CD4-positive, alpha-beta T cell (primary cell): ENCODE data around the gene AMZ1. TPM values are rescaled to one million over a fixed set of nuclear protein-coding genes. Genes with fewer than 3 reads are reported as not detected.
"Not testable (repeated sequence)": the region's sequence is repeated elsewhere in the genome, so short reads cannot be mapped to it uniquely, and the experiment has no call there.

ENCODE experiments used
- ATAC-seq: fragments of 200-7000 bp; cut with Tn5 transposase; one replicate; pipeline ENCODE4 v1.10.0; 2022; ENCODE audit warnings: mild to moderate bottlenecking; ENCODE audit not compliant: poor library complexity
- CTCF ChIA-PET: fragments of 350-600 bp; sonication (Branson Sonifier 250); formaldehyde crosslinking; loops from one replicate; lab custom pipeline; 2021; ENCODE audit warnings: antibody characterized with exemption, inconsistent platforms; lab: Charles Lee
- POLR2A ChIA-PET: fragments of 350-600 bp; sonication (Branson Sonifier 250); formaldehyde crosslinking; loops from one replicate; lab custom pipeline; 2021; ENCODE audit warnings: antibody characterized with exemption, inconsistent platforms; lab: Charles Lee
- DNase-seq, 14 experiments: peaks; one replicate each; pipeline ENCODE4 v3.0.0-alpha.2; 2013 to 2020; ENCODE audit warnings: mixed read lengths in 2 of 14
- H3K27ac ChIP-seq, 2 donors: one replicate each; pipeline versions ENCODE4 v1.5.1 to v1.7.0; 2013; ENCODE audit warnings: low read length in 2 of 2, low read depth in 1 of 2, mild to moderate bottlenecking in 1 of 2
- H3K27me3 ChIP-seq, 2 experiments: 1 replicate in 1 of 2; 2 replicates in 1 of 2; pipeline versions ENCODE4 v1.6.1 to v1.7.0; 2013; ENCODE audit warnings: low read length in 2 of 2, control low read depth in 1 of 2, mild to moderate bottlenecking in 1 of 2, moderate library complexity in 1 of 2; ENCODE audit not compliant: insufficient read depth in 2 of 2, control insufficient read depth in 1 of 2
- H3K36me3 ChIP-seq: one replicate; pipeline ENCODE4 v1.6.1; 2013; ENCODE audit warnings: low read length, control low read depth; ENCODE audit not compliant: insufficient read depth
- H3K4me1 ChIP-seq: one replicate; pipeline ENCODE4 v1.6.1; 2013; ENCODE audit warnings: low read length, control low read depth; ENCODE audit not compliant: insufficient read depth
- H3K4me3 ChIP-seq: one replicate; pipeline ENCODE4 v1.5.1; 2013; ENCODE audit warnings: mild to moderate bottlenecking, low read length, moderate library complexity
- H3K9me3 ChIP-seq, 2 experiments: 1 replicate in 1 of 2; 2 replicates in 1 of 2; pipeline versions ENCODE4 v1.6.1 to v1.7.0; 2013; ENCODE audit warnings: low read length in 2 of 2, mild to moderate bottlenecking in 2 of 2, control low read depth in 1 of 2, moderate library complexity in 1 of 2; ENCODE audit not compliant: control insufficient read depth in 1 of 2, insufficient read depth in 1 of 2
- H3K27ac Mint-ChIP-seq: one replicate; pipeline ENCODE4 v1.8.0; 2020; ENCODE audit warnings: mixed read lengths
- H3K27me3 Mint-ChIP-seq: one replicate; pipeline ENCODE4 v1.8.0; 2021; ENCODE audit warnings: mixed read lengths
- H3K36me3 Mint-ChIP-seq: one replicate; pipeline ENCODE4 v1.8.0; 2021; ENCODE audit warnings: low read depth, mixed read lengths
- H3K4me1 Mint-ChIP-seq: one replicate; pipeline ENCODE4 v1.8.0; 2021; ENCODE audit warnings: low read depth, mixed read lengths
- H3K4me3 Mint-ChIP-seq: one replicate; pipeline ENCODE4 v1.8.0; 2020; ENCODE audit warnings: mild to moderate bottlenecking, mixed read lengths
- H3K9me3 Mint-ChIP-seq: one replicate; pipeline ENCODE4 v1.8.0; 2020; ENCODE audit warnings: mixed read lengths
- intact Hi-C, 2 experiments: fragments of 100-400 bp; cut with DNase I in 1 of 2; cut with micrococcal nuclease in 1 of 2; formaldehyde crosslinking; loops; one replicate each; pipeline versions ENCODE4 v1.15.1 to v1.9.0; 2023 to 2025; cut with DNase I, micrococcal nuclease
- total RNA-seq, 174 experiments: library from RNA in 2 of 174; stranded (reverse) in 2 of 174; gene quantifications; one replicate each; pipeline ENCODE4 v1.2.3 and lab custom pipeline; 2021 to 2026
- TF ChIP-seq, protein P1 (sequence below): fragments of 200-600 bp; IDR thresholded peaks from one replicate; pipeline ENCODE4 v1.8.0; 2022; ENCODE audit warnings: antibody characterized with exemption, mild to moderate bottlenecking

The AMZ1 gene
- total RNA-seq, 2 experiments from 2014 or later: 0.25 to 0.36 TPM

DNA sequence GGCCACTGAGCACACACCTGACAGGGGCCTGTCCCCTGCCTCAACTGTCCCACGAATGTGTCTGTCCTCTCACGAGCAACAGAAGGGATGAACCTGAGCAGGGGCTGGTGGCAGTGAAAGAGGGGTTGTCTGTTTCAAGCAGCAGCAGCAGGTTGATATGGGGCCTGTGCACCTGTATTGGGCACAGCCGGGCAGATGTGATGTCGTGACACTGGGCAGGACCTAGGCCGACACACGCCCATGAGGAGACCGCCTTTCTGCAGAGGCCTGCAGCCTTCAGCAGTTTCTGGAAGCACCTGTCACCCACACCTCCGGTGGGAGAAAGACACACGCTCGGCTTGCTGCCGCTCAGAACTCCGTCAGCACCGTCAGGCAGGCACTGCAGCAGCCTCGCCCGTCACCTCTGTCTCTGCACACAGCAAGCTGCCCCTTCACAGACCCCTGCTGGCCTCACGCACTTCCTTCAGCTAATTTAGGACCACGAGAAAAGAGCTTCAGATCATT lies 48.5 kb downstream of the AMZ1 start:
- intact Hi-C loops: no loop called here
- no peak for ATAC-seq
- Histone ChIP-seq H3K9me3 (no peaks in the 10 kb centered on the region), H3K4me3 (no peak overlapping the region), H3K27ac (no peak overlapping the region), H3K36me3 (peaks cover 2% of the 10 kb centered on the region), H3K4me1 (peaks cover 9% of the 10 kb centered on the region), H3K27me3 (no peaks in the 10 kb centered on the region)
- Mint-ChIP-seq H3K27ac (no peak overlapping the region), H3K36me3 (peaks cover 23% of the 10 kb centered on the region), H3K4me1 (peaks cover 28% of the 10 kb centered on the region), H3K27me3 (no peaks in the 10 kb centered on the region), H3K4me3 (no peak overlapping the region), H3K9me3 (no peaks in the 10 kb centered on the region)
- TF ChIP-seq, protein P1, sequence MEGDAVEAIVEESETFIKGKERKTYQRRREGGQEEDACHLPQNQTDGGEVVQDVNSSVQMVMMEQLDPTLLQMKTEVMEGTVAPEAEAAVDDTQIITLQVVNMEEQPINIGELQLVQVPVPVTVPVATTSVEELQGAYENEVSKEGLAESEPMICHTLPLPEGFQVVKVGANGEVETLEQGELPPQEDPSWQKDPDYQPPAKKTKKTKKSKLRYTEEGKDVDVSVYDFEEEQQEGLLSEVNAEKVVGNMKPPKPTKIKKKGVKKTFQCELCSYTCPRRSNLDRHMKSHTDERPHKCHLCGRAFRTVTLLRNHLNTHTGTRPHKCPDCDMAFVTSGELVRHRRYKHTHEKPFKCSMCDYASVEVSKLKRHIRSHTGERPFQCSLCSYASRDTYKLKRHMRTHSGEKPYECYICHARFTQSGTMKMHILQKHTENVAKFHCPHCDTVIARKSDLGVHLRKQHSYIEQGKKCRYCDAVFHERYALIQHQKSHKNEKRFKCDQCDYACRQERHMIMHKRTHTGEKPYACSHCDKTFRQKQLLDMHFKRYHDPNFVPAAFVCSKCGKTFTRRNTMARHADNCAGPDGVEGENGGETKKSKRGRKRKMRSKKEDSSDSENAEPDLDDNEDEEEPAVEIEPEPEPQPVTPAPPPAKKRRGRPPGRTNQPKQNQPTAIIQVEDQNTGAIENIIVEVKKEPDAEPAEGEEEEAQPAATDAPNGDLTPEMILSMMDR: no peak
- no peak for DNase-seq
- ChIA-PET CTCF (no interaction called here), POLR2A (no interaction called here)

DNA sequence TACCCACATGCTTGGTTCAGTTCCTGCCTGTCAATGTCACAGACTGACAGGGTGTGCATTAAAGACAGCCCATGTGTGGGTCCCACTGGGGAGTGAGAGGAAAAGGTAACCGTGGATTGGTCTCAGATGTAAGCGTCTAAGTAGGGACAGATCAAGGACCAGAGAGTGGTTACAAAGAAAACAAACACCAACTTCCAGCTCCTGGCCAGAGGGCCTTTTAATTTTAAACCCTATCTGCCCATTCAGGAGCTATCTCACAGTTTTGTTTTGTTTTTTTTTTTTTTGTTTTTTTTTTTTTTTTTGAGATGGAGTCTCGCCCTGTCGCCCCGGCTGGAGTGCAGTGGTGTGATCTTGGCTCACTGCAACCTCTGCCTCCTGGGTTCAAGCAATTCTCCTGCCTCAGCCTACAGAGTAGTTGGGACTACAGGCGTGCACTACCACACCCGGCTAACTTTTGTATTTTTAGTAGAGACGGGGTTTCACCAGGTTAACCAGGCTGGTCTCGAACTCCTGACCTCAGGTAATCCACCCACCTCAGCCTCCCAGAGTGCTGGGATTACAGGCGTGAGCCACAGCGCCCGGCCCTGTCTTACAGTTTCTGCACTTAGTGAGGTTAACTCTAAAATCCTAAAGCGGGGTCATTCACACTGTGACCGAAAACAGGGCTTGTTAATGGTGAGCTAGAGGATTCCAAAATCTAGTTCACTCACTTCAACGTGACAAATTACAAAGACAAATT lies 49.2 kb downstream of the AMZ1 start:
- H3K27ac ChIP-seq, H3K9me3 Mint-ChIP-seq, H3K4me1 ChIP-seq, CTCF ChIA-PET, DNase-seq, H3K4me3 ChIP-seq, ATAC-seq, H3K27me3 Mint-ChIP-seq, H3K4me3 Mint-ChIP-seq, H3K27ac Mint-ChIP-seq, intact Hi-C loops, H3K9me3 ChIP-seq, H3K36me3 ChIP-seq, H3K27me3 ChIP-seq: not testable (repeated sequence)
- POLR2A ChIA-PET: interaction anchor here (1.2 kb wide), 1 partner anchor 27 kb away, joined by 3 read pairs; no protein-coding TSS in a partner anchor
- H3K4me1 Mint-ChIP-seq: peaks cover 28% of the 10 kb centered on the region
- H3K36me3 Mint-ChIP-seq: peaks cover 16% of the 10 kb centered on the region

DNA sequence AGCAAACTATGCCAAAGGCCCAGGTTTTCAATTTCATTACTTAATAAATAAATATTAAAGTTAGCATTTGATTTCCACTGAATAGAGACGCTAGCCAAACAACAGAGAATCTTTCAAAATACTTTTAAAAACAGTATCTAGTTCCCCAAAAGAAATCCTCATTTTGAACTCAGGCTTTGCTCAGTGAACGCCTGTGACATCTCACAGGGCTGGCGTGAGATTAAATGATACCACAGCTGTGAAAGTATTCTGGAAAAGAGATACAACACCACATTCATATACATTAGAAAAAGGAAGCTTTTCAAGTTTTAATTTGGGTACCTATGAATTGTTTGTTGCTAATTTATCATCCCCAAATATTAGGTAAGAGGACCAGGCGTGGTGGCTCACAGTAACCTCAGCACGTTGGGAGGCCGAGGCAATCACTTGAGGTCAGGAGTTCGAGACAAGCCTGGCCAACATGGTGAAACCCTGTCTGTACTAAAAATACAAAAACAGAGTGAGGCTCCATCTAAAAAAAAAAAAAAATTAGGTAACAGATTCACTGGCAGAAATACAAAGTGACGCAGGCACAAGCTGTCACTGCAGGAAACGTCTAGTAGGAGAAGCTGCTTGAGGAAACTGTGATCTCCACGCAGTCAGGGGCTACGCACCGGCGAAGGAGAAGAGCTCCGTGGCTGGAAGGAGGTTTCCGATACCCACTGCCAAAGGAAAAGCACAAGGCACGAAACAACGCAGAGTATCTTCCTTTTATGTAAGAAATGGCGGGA lies 50.0 kb downstream of the AMZ1 start:
- ATAC-seq (peak; percentile 71), DNase-seq (peak in 1 of 14 experiments; percentile 45)
- POLR2A ChIA-PET: interaction anchor here (1.2 kb wide), 1 partner anchor 28 kb away, joined by 3 read pairs; no protein-coding TSS in a partner anchor
- no peaks in the 10 kb centered on the region for H3K27me3 Mint-ChIP-seq
- H3K9me3 ChIP-seq: no peaks in the 10 kb centered on the region
- TF ChIP-seq, protein P1: no peak
- intact Hi-C loops: no loop called here
- H3K4me1 Mint-ChIP-seq: peaks cover 28% of the 10 kb centered on the region
- H3K27ac Mint-ChIP-seq: peak overlapping the region; percentile 39
- CTCF ChIA-PET: no interaction called here
- no peak overlapping the region for H3K27ac ChIP-seq
- no peak overlapping the region for H3K4me3 ChIP-seq
- peaks cover 8% of the 10 kb centered on the region for H3K36me3 Mint-ChIP-seq
- H3K9me3 Mint-ChIP-seq: no peaks in the 10 kb centered on the region
- no peak overlapping the region for H3K4me3 Mint-ChIP-seq
- peaks cover 9% of the 10 kb centered on the region for H3K4me1 ChIP-seq
- no peaks in the 10 kb centered on the region for H3K27me3 ChIP-seq
- H3K36me3 ChIP-seq: peaks cover 2% of the 10 kb centered on the region
